GM19328 (cell line): ENCODE measurements around the gene MSTN.
"Not testable (repeated sequence)": the region's sequence is repeated elsewhere in the genome, so short reads cannot be mapped to it uniquely, and the experiment has no call there.

ENCODE experiments used
- ATAC-seq: cut with Tn5 transposase; IDR thresholded peaks from one replicate; pipeline ENCODE4 v1.9.1; 2021; ENCODE audit warnings: mild to moderate bottlenecking, moderate library complexity; ENCODE audit not compliant: unreplicated experiment

The MSTN gene

DNA sequence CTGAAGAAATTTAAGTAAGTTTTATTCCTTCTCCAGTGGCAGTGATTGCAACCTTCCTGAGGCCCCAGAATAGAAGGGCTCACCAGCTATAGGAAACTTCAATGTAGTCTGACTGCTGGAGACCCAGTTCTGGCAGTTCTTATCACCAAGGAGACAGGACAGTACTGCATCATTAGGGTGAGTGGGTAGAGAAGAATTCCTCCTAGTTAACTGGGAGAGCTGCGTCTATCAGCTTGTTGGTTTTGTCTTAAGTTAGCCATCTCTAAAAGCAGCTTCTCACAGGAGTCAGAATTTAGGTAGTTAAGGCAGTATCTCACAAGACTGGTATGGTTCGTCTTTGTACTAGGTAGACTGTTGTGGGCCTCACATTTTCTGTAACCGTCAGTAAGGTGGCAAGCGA lies 3.3 kb upstream of the MSTN start:
- ATAC-seq, result no peak

DNA sequence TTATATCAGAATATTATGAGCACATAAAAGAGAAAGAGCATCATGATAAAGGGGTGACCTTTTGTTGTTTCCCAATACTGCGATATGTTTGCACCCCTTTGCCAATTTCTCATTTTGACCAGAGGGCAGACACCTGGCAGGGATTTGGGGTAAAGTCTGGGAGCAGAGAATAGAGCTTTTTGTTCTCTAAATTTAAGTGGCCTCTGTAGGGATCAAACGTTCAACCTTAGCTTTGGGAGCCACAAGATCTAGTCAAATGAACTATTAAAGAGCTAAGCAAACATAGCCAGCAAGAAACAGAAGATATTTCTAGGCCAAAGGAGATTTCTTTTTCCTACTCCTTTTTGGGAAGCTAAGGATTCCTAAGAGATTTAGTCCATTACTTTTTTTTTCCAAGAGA lies 1.1 kb upstream of the MSTN start:
- no peak for ATAC-seq

DNA sequence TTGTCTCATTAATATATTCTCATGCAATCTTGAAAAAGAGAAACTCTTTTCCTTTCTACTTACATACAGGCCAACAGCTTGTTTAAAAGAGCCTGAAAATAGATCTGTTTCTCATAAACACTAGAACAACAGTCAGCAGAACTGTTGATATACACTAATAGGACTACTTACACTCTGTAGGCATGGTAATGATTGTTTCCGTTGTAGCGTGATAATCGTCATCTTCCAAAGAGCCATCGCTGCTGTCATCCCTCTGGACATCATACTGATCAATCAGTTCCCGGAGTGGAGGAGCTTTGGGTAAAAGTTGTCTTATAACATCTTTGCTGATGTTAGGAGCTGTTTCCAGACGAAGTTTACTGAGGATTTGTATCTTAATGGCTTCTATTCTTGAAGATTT lies 476 bp downstream of the MSTN start:
- no peak for ATAC-seq

DNA sequence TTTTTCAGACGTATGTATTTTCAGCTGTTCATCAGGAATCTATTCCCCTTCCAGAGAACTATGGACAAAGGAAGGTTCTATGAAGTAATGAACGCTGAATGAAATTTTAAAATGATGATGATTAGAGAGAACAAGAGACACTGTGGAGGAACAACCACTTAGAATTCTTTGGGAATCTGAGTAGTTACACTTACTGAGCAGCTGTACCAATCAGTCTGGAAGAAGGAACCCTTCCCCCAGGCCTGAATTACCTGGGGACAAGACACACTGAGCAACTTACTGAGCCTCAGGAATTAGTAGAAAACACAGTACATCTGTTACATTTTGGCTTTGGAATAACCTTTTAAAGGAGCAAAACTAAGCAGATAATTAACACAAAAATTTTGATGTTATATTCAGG lies 1.9 kb downstream of the MSTN start:
- no peak for ATAC-seq

DNA sequence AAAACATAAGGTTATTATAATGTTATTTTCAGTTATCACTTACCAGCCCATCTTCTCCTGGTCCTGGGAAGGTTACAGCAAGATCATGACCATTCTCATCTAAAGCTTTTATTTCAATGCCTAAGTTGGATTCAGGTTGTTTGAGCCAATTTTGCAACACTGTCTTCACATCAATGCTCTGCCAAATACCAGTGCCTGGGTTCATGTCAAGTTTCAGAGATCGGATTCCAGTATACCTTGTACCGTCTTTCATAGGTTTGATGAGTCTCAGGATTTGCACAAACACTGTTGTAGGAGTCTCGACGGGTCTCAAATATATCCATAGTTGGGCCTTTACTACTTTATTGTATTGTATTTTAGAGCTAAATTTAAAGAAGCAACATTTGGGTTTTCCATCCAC lies 2.5 kb downstream of the MSTN start:
- no peak for ATAC-seq

DNA sequence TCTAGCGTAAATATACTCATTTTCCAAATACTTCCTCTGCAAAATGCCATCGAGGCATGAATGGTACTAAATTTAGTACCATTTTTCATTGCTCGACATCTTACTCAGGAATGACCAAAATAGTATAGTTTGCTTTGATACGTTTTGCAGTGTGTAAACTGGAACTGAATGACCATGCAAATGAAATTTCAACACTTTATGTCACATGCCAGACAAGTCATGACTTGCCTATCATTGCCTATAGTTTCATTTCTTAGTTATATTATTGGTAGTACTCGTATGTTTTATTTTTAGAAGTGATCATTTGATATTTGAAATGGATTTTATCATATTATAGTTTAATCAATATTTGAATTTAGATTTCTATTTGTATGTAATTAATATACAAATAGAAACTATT lies 9.1 kb downstream of the MSTN start:
- no peak for ATAC-seq

DNA sequence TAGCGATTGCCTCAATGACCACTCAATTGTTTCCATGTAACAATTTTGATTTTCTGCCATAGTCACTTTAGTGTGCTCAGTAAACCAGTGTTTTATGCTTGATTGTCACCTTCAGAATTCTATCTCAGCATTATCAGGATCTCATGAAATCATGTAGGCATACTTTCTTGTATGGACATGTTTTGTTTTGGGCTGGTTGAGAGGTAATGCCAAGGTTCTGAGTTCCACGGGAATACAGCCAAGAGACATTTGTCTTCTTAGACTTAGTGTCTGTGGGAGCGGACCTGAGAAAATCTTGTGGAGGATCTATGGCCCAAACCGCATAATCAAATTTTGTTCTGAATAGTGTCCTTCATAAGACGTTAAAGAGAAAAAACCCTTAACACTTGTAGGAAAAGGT lies 10.2 kb downstream of the MSTN start:
- ATAC-seq, result no peak

DNA sequence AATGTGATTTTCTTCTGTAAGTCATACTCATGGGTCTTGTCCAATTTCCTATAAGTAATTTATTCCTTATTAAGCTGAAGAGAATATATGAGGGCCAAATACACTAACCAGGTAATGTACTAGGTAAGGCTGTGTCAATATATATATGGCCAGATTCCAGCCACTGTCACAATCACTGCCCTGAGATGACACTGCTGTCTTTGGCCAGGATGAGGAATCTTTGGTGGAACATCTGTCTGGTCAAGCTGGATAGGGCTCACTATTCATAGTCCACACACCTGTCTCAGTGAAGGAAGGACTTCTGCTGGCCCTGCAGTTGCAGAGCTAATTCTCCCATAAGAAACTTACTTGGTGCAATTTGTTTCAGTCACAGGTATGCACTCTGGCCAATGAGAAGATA lies 11.3 kb downstream of the MSTN start:
- no peak for ATAC-seq

DNA sequence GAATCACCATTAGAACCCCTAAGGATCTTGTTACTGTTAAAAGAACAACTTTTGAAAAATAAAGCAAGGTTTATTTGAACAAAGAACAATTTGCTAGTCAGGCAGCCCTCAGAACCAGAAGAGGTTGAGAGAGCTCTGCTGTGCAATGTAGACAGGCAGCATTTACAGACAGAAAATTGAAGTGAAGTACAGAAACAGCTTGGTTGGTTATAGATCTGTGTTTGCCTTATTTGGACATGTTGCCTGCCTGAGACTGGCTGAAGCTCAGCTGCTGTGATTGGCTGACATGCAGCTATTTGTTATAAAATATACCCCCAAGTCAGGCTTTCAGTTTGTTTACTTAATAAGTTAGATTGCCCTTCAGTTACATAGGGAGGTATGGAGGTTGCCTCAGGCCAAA lies 12.5 kb downstream of the MSTN start:
- no peak for ATAC-seq

DNA sequence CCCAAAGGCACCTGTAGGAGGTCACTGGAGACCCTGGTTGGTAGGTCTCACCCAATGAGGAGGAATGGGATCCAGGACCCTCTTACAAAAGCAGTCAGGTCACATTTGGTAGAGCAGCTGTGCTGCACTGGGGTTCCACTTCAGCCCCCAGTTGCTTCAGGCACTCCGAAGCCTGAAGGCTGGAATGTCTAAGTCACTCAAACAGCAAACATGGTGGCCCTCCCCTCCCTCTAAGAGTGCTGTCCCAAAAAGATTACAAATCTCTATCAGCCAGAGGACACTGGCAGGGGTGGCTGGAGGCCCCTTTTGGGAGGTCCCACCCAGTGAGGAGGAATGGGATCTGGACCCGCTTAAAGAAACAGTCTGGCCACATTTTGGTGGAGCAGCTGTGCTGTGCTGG lies 17.7 kb downstream of the MSTN start:
- ATAC-seq, result no peak

DNA sequence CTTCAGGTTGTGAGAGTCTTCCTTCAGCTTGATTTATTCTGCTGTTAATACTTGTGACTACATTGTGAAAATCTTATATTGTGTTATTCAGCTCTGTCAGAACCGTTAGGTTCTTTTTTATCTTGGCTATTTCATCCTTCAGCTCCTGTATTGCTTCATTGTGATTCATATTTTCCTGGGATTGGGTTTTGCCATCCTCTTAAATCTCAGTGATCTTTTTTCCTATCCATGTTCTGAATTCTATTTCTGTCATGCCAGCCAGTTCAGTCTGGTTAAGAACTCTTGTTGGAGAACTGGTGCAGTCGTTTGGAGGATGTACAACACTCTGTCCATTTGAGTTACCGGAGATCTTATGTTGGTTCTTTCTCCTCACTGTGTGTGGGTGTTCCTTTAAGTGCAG lies 19.1 kb downstream of the MSTN start:
- no peak for ATAC-seq

DNA sequence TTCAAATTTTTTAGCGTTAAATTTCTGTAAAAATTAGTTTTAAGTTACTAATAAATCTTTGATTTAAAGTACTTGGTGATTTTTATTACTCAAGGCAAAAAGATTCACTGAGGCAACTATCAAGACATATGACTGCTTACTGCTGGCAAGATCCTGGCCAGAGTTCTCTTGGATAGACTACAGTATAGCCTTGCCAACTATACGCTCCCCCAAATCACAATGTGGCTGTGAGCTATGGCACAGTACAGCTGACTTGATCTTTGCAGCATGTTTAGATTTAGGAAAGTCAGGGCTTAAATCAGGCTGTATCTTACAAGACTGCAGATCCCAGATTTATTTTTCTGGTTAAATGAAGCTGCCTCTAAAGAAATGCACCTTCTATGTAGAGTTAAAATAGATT lies 26.5 kb downstream of the MSTN start:
- no peak for ATAC-seq

DNA sequence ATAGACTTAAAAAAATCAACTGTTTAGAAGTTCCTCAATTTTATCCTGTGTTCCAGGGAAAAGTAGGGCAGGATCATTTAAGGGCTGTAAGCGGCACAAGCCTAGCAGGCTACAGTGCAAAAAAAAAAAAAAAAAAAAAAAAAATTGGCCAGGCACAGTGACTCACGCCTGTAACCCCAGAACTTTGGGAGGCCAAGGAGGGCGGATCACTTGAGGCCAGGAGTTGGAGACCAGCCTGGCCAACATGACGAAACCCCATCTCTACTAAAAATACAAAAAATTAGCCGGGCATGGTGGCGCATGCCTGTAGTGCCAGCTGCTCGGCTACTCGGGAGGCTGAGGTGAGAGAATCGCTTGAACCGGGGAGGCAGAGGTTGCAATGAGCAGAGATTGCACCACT lies 28.1 kb downstream of the MSTN start:
- ATAC-seq, result not testable (repeated sequence)

DNA sequence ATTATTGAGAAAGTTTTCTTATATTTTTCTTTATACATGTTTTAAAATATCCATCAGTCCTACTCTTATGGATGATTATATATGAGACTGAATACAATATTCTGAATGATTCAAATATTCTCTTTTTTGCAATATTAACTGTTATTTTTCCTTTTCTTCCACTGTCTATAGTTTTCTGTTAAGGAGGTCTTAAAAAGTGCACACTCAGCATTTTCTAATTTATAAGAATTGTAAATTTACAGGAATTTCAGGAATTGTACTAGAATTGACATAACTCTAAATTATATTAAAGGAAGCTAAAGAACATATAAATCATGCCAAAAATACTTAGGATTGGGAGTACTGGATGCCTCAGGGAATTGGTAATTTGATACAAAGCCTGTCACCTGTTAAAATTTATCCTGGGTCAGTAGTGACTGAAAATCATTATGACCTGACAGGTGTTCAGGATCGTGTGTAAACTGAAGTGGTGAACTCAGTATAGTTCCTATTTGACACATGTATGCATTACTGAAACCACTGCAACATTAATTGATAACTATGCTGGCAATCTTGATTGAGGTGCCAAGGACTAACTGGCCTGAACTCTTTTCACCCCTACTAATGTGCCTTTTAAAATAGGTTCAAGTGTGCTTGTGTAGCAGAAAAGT lies 30.4 kb downstream of the MSTN start:
- ATAC-seq, result no peak

DNA sequence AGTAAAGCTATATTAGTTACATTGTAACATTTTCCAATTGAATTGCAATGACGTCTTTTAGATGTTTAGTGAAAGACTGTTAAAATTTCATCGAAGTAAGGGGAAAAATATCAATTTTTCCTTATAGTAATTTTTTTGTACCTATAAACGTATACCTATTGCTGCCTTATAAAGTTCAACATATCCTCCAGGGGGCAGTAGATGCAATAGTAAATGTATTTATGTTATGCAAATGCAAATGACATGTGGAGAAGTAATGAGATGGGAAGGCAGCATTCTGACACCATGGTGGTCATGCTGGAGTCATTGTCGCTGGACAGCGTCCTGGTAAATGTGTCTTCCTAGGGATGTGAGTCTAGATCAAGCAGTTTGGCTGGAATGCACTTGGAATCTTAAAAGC lies 38.7 kb downstream of the MSTN start:
- no peak for ATAC-seq

DNA sequence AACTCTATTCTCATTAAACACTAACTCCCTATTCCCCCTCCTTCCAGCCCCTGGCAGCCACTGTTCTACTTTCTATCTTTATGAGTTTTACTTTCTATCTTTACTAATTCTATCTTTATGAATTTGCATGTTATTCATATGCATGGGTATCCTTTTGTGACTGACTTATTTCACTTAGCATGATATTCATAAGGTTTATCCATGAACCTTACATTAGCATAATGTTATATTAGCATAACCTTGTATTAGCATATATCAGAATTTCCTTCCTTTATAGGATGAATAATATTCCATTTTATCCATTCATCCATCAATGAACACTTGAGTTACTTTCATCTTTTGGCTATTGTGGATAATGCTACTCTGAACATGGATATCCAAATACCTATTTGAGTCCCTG lies 41.8 kb downstream of the MSTN start:
- ATAC-seq, result no peak

DNA sequence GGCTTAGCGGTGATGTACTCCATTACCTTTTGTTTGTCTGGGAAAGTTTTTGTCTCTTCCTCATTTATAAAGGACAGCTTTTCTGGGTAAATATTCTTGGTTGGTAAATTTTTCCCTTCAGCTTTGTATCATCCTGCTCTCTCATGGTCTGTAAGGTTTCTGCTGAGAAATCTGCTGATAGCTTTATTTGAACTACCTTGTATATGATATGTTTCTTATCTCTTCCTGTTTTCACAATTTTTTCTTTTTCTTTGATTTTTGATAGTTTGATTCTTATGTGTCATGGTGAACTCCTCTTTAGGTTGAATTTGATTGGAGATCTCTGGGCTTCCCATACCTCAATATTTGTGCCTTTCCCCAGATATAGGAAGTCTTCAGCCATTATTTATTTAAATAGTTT lies 44.7 kb downstream of the MSTN start:
- ATAC-seq, result no peak

DNA sequence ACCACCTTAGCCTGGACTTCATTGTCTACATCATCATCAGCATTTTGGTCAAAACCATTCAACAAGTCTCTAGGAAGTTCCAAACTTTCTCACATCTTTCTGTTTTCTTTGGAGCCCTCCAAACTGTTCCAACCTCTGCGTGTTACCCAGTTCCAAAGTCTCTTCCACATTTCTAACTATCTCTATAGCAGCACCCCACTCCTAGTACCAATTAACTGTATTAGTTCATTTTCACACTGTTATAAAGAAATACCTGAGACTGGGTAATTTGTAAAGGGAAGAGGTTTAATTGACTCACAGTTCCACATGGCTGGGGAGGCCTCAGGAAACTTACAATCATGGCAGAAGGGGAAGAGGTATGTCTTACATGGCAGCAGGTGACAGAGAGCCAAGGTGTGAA lies 46.6 kb downstream of the MSTN start:
- ATAC-seq, result not testable (repeated sequence)
